Stomach (tissue), 9 donors: ENCODE measurements around the gene DPP6. TPM values are rescaled to one million over a fixed set of nuclear protein-coding genes. Genes with fewer than 3 reads are reported as not detected.

ENCODE experiments used
- DNase-seq, 2 donors: peaks; one replicate each; pipeline versions ENCODE4 v3.0.0 to v3.0.0-alpha.2; 2013 to 2019
- H3K27ac ChIP-seq, 5 donors: fragments of 200-600 bp in 4 of 5; sonication (generic) in 4 of 5; one replicate each; pipeline ENCODE4 v1.5.1; 2013 to 2019; ENCODE audit warnings: mild to moderate bottlenecking in 1 of 5, moderate library complexity in 1 of 5
- H3K27me3 ChIP-seq, 3 donors: fragments of 200-600 bp; sonication (generic); one replicate each; pipeline ENCODE4 v1.5.1; 2017 to 2019; ENCODE audit warnings: mixed run types in 1 of 3
- H3K36me3 ChIP-seq, 4 donors: fragments of 200-600 bp; sonication (generic); 1 replicate in 3 of 4; 2 replicates in 1 of 4; pipeline ENCODE4 v1.5.1; 2016 to 2019
- H3K4me1 ChIP-seq, 4 donors: fragments of 200-600 bp; sonication (generic); one replicate each; pipeline ENCODE4 v1.5.1; 2016 to 2019
- H3K4me3 ChIP-seq, 4 donors: fragments of 200-600 bp; sonication (generic) in 3 of 4; one replicate each; pipeline ENCODE4 v1.5.1; 2016 to 2019; ENCODE audit warnings: mild to moderate bottlenecking in 1 of 4
- H3K9me3 ChIP-seq, 4 donors: fragments of 200-600 bp; sonication (generic); one replicate each; pipeline ENCODE4 v1.5.1; 2016 to 2019
- CTCF ChIP-seq, 7 experiments: fragments of 450-650 bp in 4 of 7; fragments of 200-600 bp in 3 of 7; sonication (generic) in 3 of 7; IDR thresholded peaks; one replicate each; pipeline ENCODE4 v1.5.1; 2016 to 2019; ENCODE audit warnings: antibody characterized with exemption in 7 of 7, control low read depth in 2 of 7, mild to moderate bottlenecking in 1 of 7
- EP300 ChIP-seq: sonication (generic); formaldehyde crosslinking; IDR thresholded peaks from one replicate; pipeline ENCODE4 v1.6.1; 2017; ENCODE audit warnings: antibody characterized with exemption
- POLR2A ChIP-seq, 4 donors: fragments of 450-650 bp; IDR thresholded peaks; one replicate each; pipeline ENCODE4 v1.6.1; 2016; ENCODE audit warnings: antibody characterized with exemption in 4 of 4, control low read depth in 2 of 4, mild to moderate bottlenecking in 1 of 4, moderate library complexity in 1 of 4
- POLR2AphosphoS5 ChIP-seq, 3 donors: sonication (generic); formaldehyde crosslinking; IDR thresholded peaks; one replicate each; pipeline ENCODE4 v1.6.1; 2016; ENCODE audit warnings: antibody characterized with exemption in 3 of 3
- WGBS, 5 donors: extraction: QIAGEN DNeasy Blood & Tissue Kit in 3 of 5; methylation state at CpG; one replicate each; pipeline versions ENCODE4 v1.1.5 to v1.1.7; 2013 to 2018; 5-methylcytosine and 5-hydroxymethylcytosine counted together
- intact Hi-C: fragments of 100-400 bp; cut with DNase I; formaldehyde crosslinking; loops from one replicate; pipeline ENCODE4 v1.15.1; 2023; ENCODE audit warnings: low total_unique reads
- polyA plus RNA-seq, 3 donors: library from polyadenylated mRNA; stranded (reverse); fragments of 200-250 nt; gene quantifications; one replicate each; pipeline ENCODE4 v1.2.3, GENCODE V29; 2013
- total RNA-seq, 5 donors: library from RNA; depleted of rRNA; stranded (reverse); fragments of >200 nt; gene quantifications; one replicate each; pipeline versions ENCODE4 v1.1.0 to v1.2.3, GENCODE V29; 2014 to 2016
- donor health status: healthy with polysubstance abuse.
- donor health status: Bipolar disorder and iron deficiency.
- donor health status: healthy.

Gene DPP6
- total and polyA plus RNA-seq, 8 donors: 0.15 to 29.8 (median 4.9) TPM

DNA sequence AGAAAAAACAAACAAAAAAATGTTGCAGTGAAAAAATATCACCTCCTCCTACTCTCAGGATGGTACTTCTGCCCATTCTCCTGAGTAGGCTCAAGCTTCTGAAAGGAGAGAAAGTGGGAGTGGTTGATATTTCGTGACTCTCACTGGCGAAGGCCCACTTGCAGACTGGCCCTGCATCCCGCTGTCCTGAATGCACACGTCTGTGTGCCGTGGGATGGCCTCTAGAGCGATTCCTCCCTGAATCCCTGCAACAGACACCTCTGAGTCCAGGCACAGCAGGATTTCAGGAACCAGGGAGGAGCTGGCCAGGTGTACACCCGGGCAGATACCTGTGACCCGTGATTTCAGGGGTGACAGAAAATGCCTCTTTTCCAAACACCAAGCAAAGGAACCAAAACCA is 319.2 kb downstream of the DPP6 start:
- intact Hi-C loops: no loop called here
- no peaks in the 10 kb centered on the region for H3K36me3 ChIP-seq
- TF ChIP-seq CTCF (IDR thresholded peaks at IDR 0.05) (no peak), POLR2A (IDR thresholded peaks at IDR 0.05) (no peak), EP300 (no peak), POLR2AphosphoS5 (IDR thresholded peaks at IDR 0.05) (no peak)
- no peaks in the 10 kb centered on the region for H3K27me3 ChIP-seq
- no peak overlapping the region for H3K27ac ChIP-seq
- no peak overlapping the region for H3K4me3 ChIP-seq
- H3K9me3 ChIP-seq: no peaks in the 10 kb centered on the region
- DNase-seq: no peak
- H3K4me1 ChIP-seq: no peaks in the 10 kb centered on the region
- WGBS, 5 donors: 32 to 56% (median 38%) methylated on average over 6 to 8 of the region's 8 CpGs

GRCh38 chr7:154372011-154372601 is 319.9 kb downstream of the DPP6 start:
- Histone ChIP-seq H3K4me3 (no peak overlapping the region), H3K27ac (no peak overlapping the region), H3K9me3 (no peaks in the 10 kb centered on the region), H3K4me1 (no peaks in the 10 kb centered on the region), H3K27me3 (no peaks in the 10 kb centered on the region), H3K36me3 (no peaks in the 10 kb centered on the region)
- 60 to 72% (median 65%) methylated on average over 12 of the region's 12 CpGs for WGBS, 5 donors
- intact Hi-C loops: no loop called here
- TF ChIP-seq POLR2A (IDR thresholded peaks at IDR 0.05): no peak
- TF ChIP-seq POLR2AphosphoS5 (IDR thresholded peaks at IDR 0.05): no peak
- no peak for TF ChIP-seq CTCF (IDR thresholded peaks at IDR 0.05)
- TF ChIP-seq EP300: no peak
- DNase-seq: peak in 1 of 2 donors; percentile 8

DNA sequence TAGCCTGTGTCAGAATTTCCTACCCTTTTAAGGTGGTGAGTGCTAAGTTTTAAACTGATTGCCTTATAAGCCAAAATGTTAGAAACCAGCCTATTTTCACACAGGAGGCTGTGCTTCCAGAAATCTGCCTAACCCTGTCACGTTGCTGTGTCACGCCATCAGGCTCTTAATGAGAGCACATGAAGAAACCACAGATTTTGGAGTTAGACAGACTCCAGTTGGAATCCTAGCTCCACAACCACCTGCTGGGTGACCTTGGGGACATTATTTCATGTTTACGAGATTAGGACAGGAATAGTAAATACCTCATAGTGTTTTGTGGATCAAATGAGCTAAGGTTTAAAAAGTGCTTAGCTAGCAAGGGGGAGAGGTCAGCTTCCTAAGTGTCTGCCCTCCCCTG is 321.8 kb downstream of the DPP6 start:
- WGBS, 5 donors: 71 to 83% (median 76%) methylated on average over 3 of the region's 3 CpGs
- Histone ChIP-seq H3K9me3 (no peaks in the 10 kb centered on the region), H3K4me1 (no peaks in the 10 kb centered on the region), H3K27me3 (no peaks in the 10 kb centered on the region), H3K36me3 (no peaks in the 10 kb centered on the region), H3K4me3 (no peak overlapping the region), H3K27ac (no peak overlapping the region)
- TF ChIP-seq CTCF (IDR thresholded peaks at IDR 0.05) (no peak), POLR2A (IDR thresholded peaks at IDR 0.05) (no peak)
- DNase-seq: no peak
- intact Hi-C loops: no loop called here

- Histone ChIP-seq H3K9me3 (no peaks in the 10 kb centered on the region), H3K4me3 (no peak overlapping the region), H3K36me3 (no peaks in the 10 kb centered on the region), H3K27ac (no peak overlapping the region), H3K4me1 (no peaks in the 10 kb centered on the region), H3K27me3 (no peaks in the 10 kb centered on the region)
- 77 to 86% (median 80%) methylated on average over 5 of the region's 5 CpGs for WGBS, 5 donors
- TF ChIP-seq CTCF (IDR thresholded peaks at IDR 0.05): no peak
- TF ChIP-seq POLR2AphosphoS5 (IDR thresholded peaks at IDR 0.05): no peak
- TF ChIP-seq EP300: no peak
- no peak for TF ChIP-seq POLR2A (IDR thresholded peaks at IDR 0.05)
- peak in 1 of 2 donors; percentile 32 for DNase-seq
- intact Hi-C loops: no loop called here
These were observed 323.8 kb downstream of the DPP6 start for GRCh38 chr7:154375956-154376355.
